Muscle of leg (tissue), 16 donors: ENCODE measurements around the gene RMI1. TPM values are rescaled to one million over a fixed set of nuclear protein-coding genes. Genes with fewer than 3 reads are reported as not detected.

Experiments
- DNase-seq: peaks from one replicate; pipeline ENCODE4 v3.0.0; 2013
- H3K27ac ChIP-seq: one replicate; pipeline ENCODE4 v1.5.1; 2013; ENCODE audit warnings: mild to moderate bottlenecking, low read length, control low read depth
- H3K27me3 ChIP-seq: one replicate; pipeline ENCODE4 v1.6.1; 2013; ENCODE audit warnings: low read length; ENCODE audit not compliant: control insufficient read depth, insufficient read depth
- H3K36me3 ChIP-seq: one replicate; pipeline ENCODE4 v1.6.1; 2013; ENCODE audit warnings: low read length; ENCODE audit not compliant: control insufficient read depth, insufficient read depth
- H3K4me1 ChIP-seq: one replicate; pipeline ENCODE4 v1.6.1; 2013; ENCODE audit warnings: low read length; ENCODE audit not compliant: control insufficient read depth, insufficient read depth
- H3K4me3 ChIP-seq: one replicate; pipeline ENCODE4 v1.5.1; 2013; ENCODE audit warnings: low read length, control low read depth
- H3K9me3 ChIP-seq: replicated peaks from 2 replicates; pipeline ENCODE4 v1.6.1; 2013; ENCODE audit warnings: low read depth, low read length; ENCODE audit not compliant: control insufficient read depth
- WGBS: methylation state at CpG from one replicate; pipeline ENCODE4 v1.1.5; 2013; ENCODE audit warnings: missing lambda C conversion rate; ENCODE audit not compliant: insufficient coverage; 5-methylcytosine and 5-hydroxymethylcytosine counted together
- long read RNA-seq, 11 donors: transcript quantifications; one replicate each; lab custom pipeline, GENCODE V29; 2026
- polyA plus RNA-seq, 8 donors: library from polyadenylated mRNA; unstranded; fragments of 120-200 nt; gene quantifications; one replicate each; pipeline versions ENCODE4 v1.2.1 to v1.2.3, GENCODE V29; 2013; ENCODE audit warnings: inconsistent platforms in 1 of 8, low replicate concordance in 1 of 8; ENCODE audit not compliant: insufficient read length in 8 of 8, insufficient read depth in 1 of 8
- total RNA-seq: library from RNA; stranded (reverse); fragments of 120-200 nt; gene quantifications from one replicate; pipeline ENCODE4 v1.2.4, GENCODE V29; 2013

The RMI1 gene
- total RNA-seq (5.8 TPM), polyA plus RNA-seq (10 to 100 TPM in 2 of 8 donors, 1 to 10 TPM in 6; 7.9 to 11.1 (median 8.8) TPM)
- long read RNA-seq, donor 1, partial matches to known transcripts, result 0 of 1 reads
- long read RNA-seq, donor 1, other reads (novel, unspliced or antisense), result 0 of 1 reads
- long read RNA-seq, donor 2, partial matches to known transcripts, result 0 of 1 reads
- long read RNA-seq, donor 2, other reads (novel, unspliced or antisense), result 0 of 1 reads
- long read RNA-seq, donor 3, partial matches to known transcripts, result 0 of 4 reads
- long read RNA-seq, donor 3, other reads (novel, unspliced or antisense), result 0 of 4 reads
- long read RNA-seq, donor 4, partial matches to known transcripts, result 0 of 1 reads
- long read RNA-seq, donor 4, other reads (novel, unspliced or antisense), result 0 of 1 reads
- long read RNA-seq, donor 5, partial matches to known transcripts, result 0 of 3 reads
- long read RNA-seq, donor 5, other reads (novel, unspliced or antisense), result 0 of 3 reads
- long read RNA-seq, donor 6, partial matches to known transcripts, result 0 of 4 reads
- long read RNA-seq, donor 6, other reads (novel, unspliced or antisense), result 0 of 4 reads
- long read RNA-seq, donor 7, partial matches to known transcripts, result 0 of 4 reads
- long read RNA-seq, donor 7, other reads (novel, unspliced or antisense), result 0 of 4 reads
- long read RNA-seq, donor 8, partial matches to known transcripts, result 0 of 2 reads
- long read RNA-seq, donor 8, other reads (novel, unspliced or antisense), result 0 of 2 reads
- long read RNA-seq, donor 9, partial matches to known transcripts, result 0 of 2 reads
- long read RNA-seq, donor 9, other reads (novel, unspliced or antisense), result 0 of 2 reads
- long read RNA-seq, donor 10, partial matches to known transcripts, result 0 of 2 reads
- long read RNA-seq, donor 10, other reads (novel, unspliced or antisense), result 0 of 2 reads
- long read RNA-seq, donor 11, partial matches to known transcripts, result 0 of 2 reads
- long read RNA-seq, donor 11, other reads (novel, unspliced or antisense), result 0 of 2 reads

DNA sequence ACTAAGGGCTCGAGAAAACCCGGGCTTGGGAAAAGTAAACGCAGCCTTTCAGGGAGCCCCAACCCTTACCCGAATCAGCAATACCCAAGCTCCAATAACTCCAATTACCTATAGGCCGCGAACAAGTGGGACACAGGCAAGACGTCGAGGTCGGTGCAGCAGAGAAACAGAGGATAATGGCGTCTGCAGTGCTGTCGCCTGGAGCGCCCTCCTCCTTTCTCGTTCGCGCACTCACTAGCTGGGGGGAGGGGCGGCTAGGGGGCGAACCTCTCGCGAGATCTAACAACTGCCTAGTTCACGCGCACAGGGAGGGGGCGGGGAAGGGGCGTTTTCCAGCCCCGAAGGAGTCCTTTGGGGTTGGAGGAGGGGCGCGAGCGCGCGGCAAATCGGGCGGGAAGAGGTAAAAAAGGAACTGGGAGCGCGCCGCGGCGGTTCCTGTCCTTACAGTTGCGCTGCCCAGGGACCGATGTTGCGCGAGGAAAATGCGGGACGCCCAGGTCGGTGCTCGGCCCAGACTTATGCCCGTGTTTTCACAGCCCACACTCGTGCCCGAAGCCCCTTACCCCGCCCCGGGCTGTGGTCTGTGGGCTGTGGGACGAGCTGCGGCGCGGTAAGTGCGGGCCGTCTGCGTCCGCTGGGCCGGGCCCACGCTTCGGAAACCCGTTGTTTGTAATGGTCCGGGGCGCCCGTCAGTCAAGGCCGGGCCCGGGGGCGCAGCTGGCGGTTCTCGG, at the start of gene RMI1:
TSS of gene RMI1 (plus strand) at position 411 of the 731 bp plus-strand sequence. CDS start 20,182 bp downstream, outside the sequence.
- WGBS, result under 1% methylated on average over 58 of the region's 69 CpGs
- peak; percentile 99 for DNase-seq
- peaks cover 3% of the 10 kb centered on the region for H3K4me1 ChIP-seq

DNA sequence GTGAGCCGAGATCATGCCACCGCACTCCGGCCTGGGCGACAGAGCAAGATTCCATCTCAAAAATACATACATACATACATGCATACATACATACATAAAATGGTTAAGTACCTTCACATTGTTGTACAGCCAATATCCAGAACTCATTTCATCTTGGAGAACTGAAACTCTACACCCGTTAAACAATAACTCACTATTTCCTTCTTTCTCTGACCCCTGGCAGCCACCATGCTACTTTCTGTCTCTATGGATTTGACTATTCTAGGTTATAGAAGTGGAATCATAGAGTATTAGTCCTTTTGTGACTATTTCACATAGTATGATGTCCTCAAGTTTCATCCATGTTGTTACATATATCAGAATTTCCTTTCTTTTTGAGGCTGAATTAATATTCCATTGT, 49.7 kb upstream of the RMI1 start:
- Histone ChIP-seq H3K27me3 (no peaks in the 10 kb centered on the region), H3K36me3 (no peaks in the 10 kb centered on the region), H3K27ac (no peak overlapping the region), H3K9me3 (no peaks in the 10 kb centered on the region), H3K4me3 (no peak overlapping the region), H3K4me1 (peaks cover 2% of the 10 kb centered on the region)
- DNase-seq, result no peak
- 64% methylated on average over 4 of the region's 5 CpGs for WGBS

More for the DNA sequence above, at the start of gene RMI1:
- Histone ChIP-seq H3K4me3 (peak within 1 kb of the TSS; percentile 98), H3K36me3 (peaks cover 14% of the 10 kb centered on the region), H3K27me3 (no peaks in the 10 kb centered on the region), H3K9me3 (no peaks in the 10 kb centered on the region), H3K27ac (peak within 1 kb of the TSS; percentile 100)

DNA sequence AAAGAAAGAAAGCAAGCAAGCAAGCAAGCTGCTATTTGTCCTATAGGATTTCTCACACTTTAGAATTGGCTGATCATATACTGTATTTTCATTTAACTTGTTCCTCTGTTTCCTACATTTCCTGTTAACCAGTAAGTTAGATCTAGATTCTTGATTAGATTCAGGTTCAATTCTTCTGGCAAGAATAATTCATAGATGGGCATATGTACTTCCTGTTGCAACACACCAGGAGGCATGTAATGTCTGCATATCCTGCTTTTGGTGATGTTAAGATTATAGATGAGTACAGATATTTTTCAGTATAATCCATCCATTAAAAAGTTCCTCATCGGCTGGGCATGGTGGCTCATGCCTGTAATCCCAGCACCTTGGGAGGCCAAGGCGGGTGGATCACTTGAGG, 48.6 kb upstream of the RMI1 start:
- no peaks in the 10 kb centered on the region for H3K36me3 ChIP-seq
- no peak overlapping the region for H3K4me3 ChIP-seq
- no peaks in the 10 kb centered on the region for H3K27me3 ChIP-seq
- no peak overlapping the region for H3K27ac ChIP-seq
- DNase-seq, result no peak
- peaks cover 2% of the 10 kb centered on the region for H3K4me1 ChIP-seq
- no CpG with 5 or more reads among the region's 2 CpGs for WGBS
- H3K9me3 ChIP-seq, result no peaks in the 10 kb centered on the region

GRCh38 chr9:83932851-83933250, 47.8 kb upstream of the RMI1 start:
- no peak overlapping the region for H3K4me3 ChIP-seq
- H3K4me1 ChIP-seq, result peaks cover 2% of the 10 kb centered on the region
- no peaks in the 10 kb centered on the region for H3K36me3 ChIP-seq
- WGBS, result no CpG with 5 or more reads among the region's 5 CpGs
- no peaks in the 10 kb centered on the region for H3K27me3 ChIP-seq
- DNase-seq, result no peak
- no peaks in the 10 kb centered on the region for H3K9me3 ChIP-seq
- no peak overlapping the region for H3K27ac ChIP-seq

GRCh38 chr9:83933790-83934189, 46.8 kb upstream of the RMI1 start:
- Histone ChIP-seq H3K9me3 (no peaks in the 10 kb centered on the region), H3K36me3 (peaks cover 2% of the 10 kb centered on the region), H3K27me3 (no peaks in the 10 kb centered on the region), H3K4me1 (peaks cover 2% of the 10 kb centered on the region), H3K4me3 (no peak overlapping the region), H3K27ac (no peak overlapping the region)
- DNase-seq, result no peak
- WGBS, result no CpG with 5 or more reads among the region's 3 CpGs

GRCh38 chr9:83934569-83935275, 45.9 kb upstream of the RMI1 start:
- no peaks in the 10 kb centered on the region for H3K9me3 ChIP-seq
- no CpG with 5 or more reads among the region's 5 CpGs for WGBS
- H3K27ac ChIP-seq, result no peak overlapping the region
- DNase-seq, result no peak
- no peak overlapping the region for H3K4me3 ChIP-seq
- no peaks in the 10 kb centered on the region for H3K27me3 ChIP-seq
- peaks cover 5% of the 10 kb centered on the region for H3K36me3 ChIP-seq
- peaks cover 2% of the 10 kb centered on the region for H3K4me1 ChIP-seq

DNA sequence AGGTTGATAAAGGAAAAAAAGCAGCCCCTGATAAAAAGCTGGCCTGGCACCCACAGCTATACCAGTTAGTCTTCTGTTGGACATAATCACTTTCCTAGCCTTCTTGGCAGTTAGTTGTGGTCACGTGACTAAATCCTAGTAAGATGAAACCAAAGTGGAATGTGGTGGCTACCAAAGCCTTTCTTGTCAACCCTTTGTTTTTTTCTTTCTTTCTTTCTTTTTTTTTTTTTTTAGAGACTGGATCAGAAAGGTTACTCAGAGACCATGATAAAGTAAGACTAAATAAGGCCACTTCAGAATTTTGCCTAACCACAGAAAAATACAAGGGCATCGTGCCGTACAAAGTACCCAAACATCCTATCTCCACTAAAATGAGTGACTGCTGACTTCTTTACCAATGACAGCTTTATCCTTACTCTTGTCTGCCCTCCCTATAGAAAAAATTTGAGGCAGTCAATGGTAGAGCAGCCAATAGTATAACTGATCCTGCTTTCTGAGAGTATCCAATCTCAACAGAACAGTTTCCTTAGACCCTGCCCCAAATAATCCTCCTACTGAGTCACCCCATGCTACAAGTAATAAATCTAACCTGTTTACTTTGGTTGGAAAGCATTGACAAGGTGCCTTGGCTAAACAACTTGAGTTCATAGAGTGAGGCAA, 45.2 kb upstream of the RMI1 start:
- WGBS, result no CpG with 5 or more reads among the region's 3 CpGs
- H3K27me3 ChIP-seq, result no peaks in the 10 kb centered on the region
- H3K9me3 ChIP-seq, result no peaks in the 10 kb centered on the region
- no peak overlapping the region for H3K4me3 ChIP-seq
- peaks cover 9% of the 10 kb centered on the region for H3K36me3 ChIP-seq
- DNase-seq, result peak; percentile 39
- peaks cover 2% of the 10 kb centered on the region for H3K4me1 ChIP-seq
- H3K27ac ChIP-seq, result no peak overlapping the region

- Histone ChIP-seq H3K36me3 (peaks cover 17% of the 10 kb centered on the region), H3K4me3 (no peak overlapping the region), H3K9me3 (no peaks in the 10 kb centered on the region), H3K4me1 (peaks cover 2% of the 10 kb centered on the region), H3K27ac (no peak overlapping the region), H3K27me3 (no peaks in the 10 kb centered on the region)
- DNase-seq, result no peak
- 67% methylated on average over 5 of the region's 6 CpGs for WGBS
These were observed 44.1 kb upstream of the RMI1 start for GRCh38 chr9:83936523-83936922.
